ENCODE results near the gene FAAP100. TPM values are rescaled to one million over a fixed set of nuclear protein-coding genes. Genes with fewer than 3 reads are reported as not detected.
"Not testable (repeated sequence)": the region's sequence is repeated elsewhere in the genome, so short reads cannot be mapped to it uniquely, and the experiment has no call there.

Gene FAAP100
- total RNA-seq, result 14.8 TPM
- long read RNA-seq, transcript FAAP100-201 (9 exons, 3,627 nt), result minor isoform, 8 of 27 reads
- long read RNA-seq, transcript FAAP100-202 (5 exons, 2,996 nt), result major isoform, 13 of 27 reads
- long read RNA-seq, partial matches to known transcripts, result 4 of 27 reads
- long read RNA-seq, other reads (novel, unspliced or antisense), result 2 of 27 reads

- intact Hi-C loops (cut with DNase I), result loop anchor here (5.0 kb wide), 1 partner anchor 35 kb away; no protein-coding TSS in a partner anchor
Measured at GRCh38 chr17:81552244-81553017, at the start of gene FAAP100. FAAP100 (minus strand) TSS chr17:81552353; CDS start chr17:81552330, 23 bp downstream.

GRCh38 chr17:81601525-81602120 lies 49.5 kb upstream of the FAAP100 start:
- intact Hi-C loops (cut with DNase I), result loop anchor here (2.0 to 5.0 kb wide), 3 partner anchors 34 to 347 kb away; partner anchors contain the start of gene ACTG1
- peak; percentile 75 for ATAC-seq

More at GRCh38 chr17:81552244-81553017, at the start of gene FAAP100:
- peak; percentile 82 for ATAC-seq
- DNase-seq (ENCODE audit: missing footprints), result peak; percentile 92

GRCh38 chr17:81599719-81600486 lies 47.8 kb upstream of the FAAP100 start:
- intact Hi-C loops (cut with DNase I), result loop anchor here (2.0 to 5.0 kb wide), 3 partner anchors 33 to 345 kb away; partner anchors contain the start of gene ACTG1
- no peak for DNase-seq (ENCODE audit: missing footprints)
- peak; percentile 78 for ATAC-seq

More at GRCh38 chr17:81601525-81602120, 49.5 kb upstream of the FAAP100 start:
- DNase-seq (ENCODE audit: missing footprints), result no peak

DNA sequence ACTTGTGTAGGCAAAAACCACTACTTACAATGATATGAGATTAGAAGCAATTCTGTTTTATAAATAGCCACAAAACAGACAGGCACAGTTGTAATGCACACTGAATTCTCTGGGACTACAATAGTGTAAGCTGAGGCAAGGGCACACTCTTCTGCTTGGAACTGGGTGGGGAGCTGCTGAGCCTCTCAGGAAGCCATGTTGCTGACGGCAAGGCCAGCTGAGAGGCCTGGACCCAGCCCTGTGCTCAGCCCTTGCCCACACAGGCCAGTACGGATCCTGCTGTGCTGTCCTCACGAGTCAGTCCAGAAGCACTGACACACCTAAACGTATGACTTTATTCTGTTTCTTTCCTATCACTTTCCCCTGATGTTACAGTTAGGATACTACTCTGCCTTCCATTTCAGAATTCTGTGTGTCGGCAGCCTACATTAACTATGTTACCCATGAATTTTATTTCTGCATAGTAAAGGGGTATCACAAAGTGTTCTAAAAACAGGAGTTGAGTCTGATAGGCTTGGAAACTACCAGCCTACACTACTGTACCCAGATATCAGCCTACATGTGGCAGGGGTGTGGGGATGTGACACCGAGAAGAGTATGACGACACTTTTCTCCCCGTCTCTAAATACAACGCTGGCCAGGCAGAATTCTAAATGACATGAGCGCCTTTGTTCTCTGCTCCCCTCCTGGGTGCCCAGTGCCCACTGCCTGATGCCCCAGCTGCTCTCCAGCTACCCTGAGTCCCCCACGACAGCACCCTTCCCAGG lies 41.1 kb upstream of the FAAP100 start:
- DNase-seq (ENCODE audit: missing footprints), result no peak
- ATAC-seq, result peak; percentile 50
- intact Hi-C loops (cut with DNase I), result no loop called here

DNA sequence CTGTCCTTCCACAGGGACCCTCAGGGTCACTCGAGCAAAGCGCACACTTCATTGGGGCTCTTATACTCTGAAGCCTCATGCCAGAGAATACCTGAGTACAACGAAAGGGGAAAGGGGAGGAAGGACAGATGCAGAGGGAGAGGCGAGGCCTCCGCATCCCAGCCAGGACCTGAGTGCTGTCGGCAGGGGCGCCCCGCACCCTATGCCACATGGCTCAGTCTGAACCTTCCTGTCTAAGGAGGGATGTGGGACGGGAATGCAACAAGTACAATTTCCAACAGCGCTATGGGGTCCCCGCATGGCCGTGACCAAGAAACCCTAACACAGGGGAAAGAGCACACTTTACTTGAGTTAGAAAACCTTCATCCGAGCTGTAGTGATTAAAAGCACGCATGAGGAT lies 39.8 kb upstream of the FAAP100 start:
- intact Hi-C loops (cut with DNase I), result no loop called here
- ATAC-seq, result no peak

DNA sequence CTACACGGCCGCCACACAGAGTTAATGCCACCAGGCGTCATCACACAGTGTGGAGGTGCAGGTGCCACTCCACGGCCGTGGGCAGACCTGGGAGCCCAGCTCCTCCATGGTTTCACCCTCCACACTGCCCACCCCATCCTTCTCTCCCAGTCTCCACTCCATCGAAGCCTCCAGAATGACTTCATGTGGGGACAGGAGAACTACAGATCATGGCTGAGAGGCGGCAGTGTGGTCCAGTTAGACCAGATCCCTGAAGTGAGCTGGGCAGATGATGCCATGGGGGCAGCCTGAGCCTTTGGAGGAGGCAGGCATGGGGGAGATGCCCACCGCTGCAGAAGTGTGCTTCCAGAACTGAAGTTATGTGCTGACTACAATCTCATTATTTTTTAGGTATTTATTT lies 38.0 kb upstream of the FAAP100 start:
- DNase-seq (ENCODE audit: missing footprints) (no peak), ATAC-seq (no peak)
- intact Hi-C loops (cut with DNase I), result no loop called here

More for the DNA sequence above, 39.8 kb upstream of the FAAP100 start:
- DNase-seq (ENCODE audit: missing footprints), result no peak

DNA sequence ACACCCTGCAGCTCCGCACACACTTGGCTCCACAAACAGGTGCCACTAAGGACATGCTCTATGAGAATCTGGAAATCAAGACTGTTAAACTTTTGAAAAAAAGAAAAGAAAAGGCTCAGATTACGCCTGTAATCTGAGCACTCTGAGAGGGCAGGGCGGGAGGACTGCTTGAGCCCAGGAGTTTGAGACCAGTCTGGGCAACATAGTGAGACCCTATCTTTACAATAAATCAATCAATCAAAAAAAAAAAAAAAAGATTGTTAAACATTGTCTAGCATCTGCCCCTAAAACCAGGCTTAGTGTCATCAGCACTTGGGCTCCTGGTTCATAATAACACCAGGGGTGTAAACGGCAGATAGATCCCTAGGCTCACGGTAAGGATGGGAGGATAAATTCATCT lies 37.5 kb upstream of the FAAP100 start:
- DNase-seq (ENCODE audit: missing footprints) (no peak), ATAC-seq (no peak)
- intact Hi-C loops (cut with DNase I), result no loop called here

GRCh38 chr17:81586096-81586495 lies 33.9 kb upstream of the FAAP100 start:
- ATAC-seq, result no peak
- no peak for DNase-seq (ENCODE audit: missing footprints)
- intact Hi-C loops (cut with DNase I), result no loop called here

DNA sequence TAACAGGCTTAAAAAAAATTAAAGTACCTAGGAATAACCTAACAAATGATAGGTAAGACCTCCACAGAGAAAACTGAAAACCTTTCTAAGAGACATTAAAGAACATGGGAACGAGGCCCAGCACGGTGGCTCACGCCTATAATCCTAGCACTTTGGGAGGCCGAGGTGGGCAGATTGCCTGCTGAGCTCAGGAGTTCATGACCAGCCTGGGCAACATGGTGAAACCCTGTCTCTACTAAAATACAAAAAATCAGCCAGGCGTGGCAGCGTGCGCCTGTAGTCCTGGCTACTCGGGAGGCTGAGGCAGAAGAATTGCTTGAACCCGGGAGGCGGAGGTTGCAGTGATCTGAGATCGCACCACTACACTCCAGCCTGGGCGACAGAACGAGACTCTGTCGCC lies 32.6 kb upstream of the FAAP100 start:
- ATAC-seq; intact Hi-C loops (cut with DNase I); DNase-seq (ENCODE audit: missing footprints): not testable (repeated sequence)

GRCh38 chr17:81583589-81584342 lies 31.6 kb upstream of the FAAP100 start:
- intact Hi-C loops (cut with DNase I), result no loop called here
- DNase-seq (ENCODE audit: missing footprints) (no peak), ATAC-seq (no peak)

DNA sequence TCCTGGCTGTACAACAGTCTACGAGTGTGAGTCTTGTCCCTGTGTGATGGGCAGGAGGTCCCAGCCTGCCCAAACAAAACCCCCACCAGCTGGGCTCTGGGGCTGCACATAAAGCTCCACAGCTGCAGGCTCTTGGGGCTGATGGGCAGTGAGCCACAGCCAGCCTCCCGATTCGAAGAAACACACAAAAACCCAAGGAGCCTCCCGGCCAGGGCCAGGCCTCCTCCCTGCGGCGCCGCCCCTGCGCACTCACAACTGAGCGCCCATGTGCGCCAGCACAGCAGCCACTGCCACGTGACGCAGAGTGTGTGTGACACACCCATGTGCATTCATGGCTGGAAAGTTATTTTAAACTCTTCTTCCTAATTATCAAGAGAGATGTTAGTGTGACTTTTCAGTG lies 30.6 kb upstream of the FAAP100 start:
- intact Hi-C loops (cut with DNase I), result no loop called here
- DNase-seq (ENCODE audit: missing footprints) (no peak), ATAC-seq (no peak)

GRCh38 chr17:81582341-81582740 lies 30.2 kb upstream of the FAAP100 start:
- ATAC-seq, result no peak
- intact Hi-C loops (cut with DNase I), result no loop called here
- DNase-seq (ENCODE audit: missing footprints), result no peak

GRCh38 chr17:81581758-81582157 lies 29.6 kb upstream of the FAAP100 start:
- intact Hi-C loops (cut with DNase I), result no loop called here
- ATAC-seq, result peak; percentile 35
- no peak for DNase-seq (ENCODE audit: missing footprints)

GRCh38 chr17:81580481-81580880 lies 28.3 kb upstream of the FAAP100 start:
- DNase-seq (ENCODE audit: missing footprints), result no peak
- no peak for ATAC-seq
- intact Hi-C loops (cut with DNase I), result no loop called here

DNA sequence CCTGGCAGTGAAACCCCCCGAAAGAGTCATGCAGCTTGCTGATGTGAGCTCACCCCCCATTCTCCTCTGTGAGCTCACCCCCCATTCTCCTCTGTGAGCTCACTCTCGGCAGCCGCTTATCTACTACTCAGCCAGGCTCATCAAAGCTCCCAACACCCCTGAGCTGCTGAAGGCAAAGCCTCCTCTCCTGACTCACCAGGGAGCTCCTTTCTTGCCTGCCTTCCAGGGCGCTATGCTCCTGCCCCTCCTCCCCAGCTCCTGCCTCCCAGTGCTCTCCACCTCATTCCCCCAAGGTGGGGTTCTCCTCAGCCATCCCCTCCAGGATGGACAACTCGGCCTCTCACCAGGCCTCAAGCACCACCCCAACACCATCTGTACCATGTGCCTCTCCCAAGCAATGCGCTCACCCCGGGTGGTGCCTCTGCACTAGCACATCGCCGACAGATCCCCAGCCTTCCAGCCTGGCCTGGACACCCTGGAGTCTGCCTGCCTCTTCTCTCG lies 27.7 kb upstream of the FAAP100 start:
- no peak for DNase-seq (ENCODE audit: missing footprints)
- peak; percentile 20 for ATAC-seq
- intact Hi-C loops (cut with DNase I), result no loop called here

DNA sequence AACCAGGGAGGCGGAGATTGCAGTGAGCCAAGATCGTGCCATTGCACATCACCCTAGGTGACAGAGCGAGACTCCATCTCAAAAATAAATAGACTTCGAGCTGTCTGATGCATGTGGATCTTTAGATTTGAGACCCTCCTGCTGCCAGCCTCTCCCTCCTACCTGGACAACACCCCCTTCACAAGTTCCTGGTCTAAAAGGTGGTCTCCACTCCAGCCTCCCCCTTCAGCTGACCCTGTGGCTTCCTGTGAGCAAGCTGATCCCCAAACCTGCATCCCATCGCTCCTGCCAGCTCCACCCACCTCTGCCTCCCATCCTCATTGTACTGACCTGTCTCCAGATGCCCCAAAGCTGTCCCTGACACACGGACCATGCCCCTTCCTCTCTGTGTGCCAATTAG lies 27.1 kb upstream of the FAAP100 start:
- ATAC-seq (no peak), DNase-seq (ENCODE audit: missing footprints) (no peak)
- intact Hi-C loops (cut with DNase I), result no loop called here

DNA sequence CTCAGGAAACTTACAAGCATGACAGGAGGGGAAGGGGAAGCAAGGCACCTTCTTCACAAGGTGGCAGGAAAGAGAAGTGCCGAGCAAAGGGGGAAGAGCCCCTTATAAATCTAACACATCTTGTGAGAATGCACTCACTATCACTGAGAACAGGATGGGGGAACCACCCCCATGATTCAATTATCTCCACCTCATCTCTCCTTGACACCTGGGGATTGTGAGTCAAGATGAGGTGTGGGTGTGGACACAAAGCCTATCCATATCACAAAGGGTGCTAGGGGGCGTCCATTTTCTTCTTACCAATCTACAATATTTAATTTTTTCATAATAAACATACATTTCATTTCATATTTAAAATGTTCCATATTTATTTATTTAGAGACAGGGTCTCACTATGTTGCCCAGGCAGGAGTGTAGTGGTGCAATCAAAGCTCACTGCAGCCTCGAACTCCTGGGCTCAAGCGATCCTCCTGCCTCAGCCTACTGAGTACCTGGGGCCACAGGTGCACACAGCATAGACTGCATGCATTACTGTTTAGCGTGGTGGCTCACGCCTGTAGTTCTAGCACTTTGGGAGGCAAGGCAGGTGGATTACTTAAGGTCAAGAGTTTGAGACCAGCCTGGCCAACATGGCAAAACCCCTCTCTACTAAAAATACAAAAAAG lies 26.5 kb upstream of the FAAP100 start:
- no peak for ATAC-seq
- intact Hi-C loops (cut with DNase I), result no loop called here
- no peak for DNase-seq (ENCODE audit: missing footprints)
